T47D (cell line): ENCODE measurements around the gene KDM4B.

Experiments
- DNase-seq, 2 experiments: peaks; one replicate each; pipeline versions ENCODE4 v3.0.0 to v3.0.0-alpha.2; 2011 to 2012; ENCODE audit warnings: low read depth in 1 of 2, low spot score in 1 of 2
- JUND ChIP-seq: IDR thresholded peaks from 2 replicates; pipeline ENCODE4 v1.6.1; 2012; ENCODE audit warnings: low read depth
- in situ Hi-C: cut with HindIII; loops from 2 replicates; pipeline ENCODE4 v1.10.0; 2016; ENCODE audit warnings: low sequenced_read_pairs, low pct_unique_long_range_greater_than_20kb

KDM4B gene

DNA sequence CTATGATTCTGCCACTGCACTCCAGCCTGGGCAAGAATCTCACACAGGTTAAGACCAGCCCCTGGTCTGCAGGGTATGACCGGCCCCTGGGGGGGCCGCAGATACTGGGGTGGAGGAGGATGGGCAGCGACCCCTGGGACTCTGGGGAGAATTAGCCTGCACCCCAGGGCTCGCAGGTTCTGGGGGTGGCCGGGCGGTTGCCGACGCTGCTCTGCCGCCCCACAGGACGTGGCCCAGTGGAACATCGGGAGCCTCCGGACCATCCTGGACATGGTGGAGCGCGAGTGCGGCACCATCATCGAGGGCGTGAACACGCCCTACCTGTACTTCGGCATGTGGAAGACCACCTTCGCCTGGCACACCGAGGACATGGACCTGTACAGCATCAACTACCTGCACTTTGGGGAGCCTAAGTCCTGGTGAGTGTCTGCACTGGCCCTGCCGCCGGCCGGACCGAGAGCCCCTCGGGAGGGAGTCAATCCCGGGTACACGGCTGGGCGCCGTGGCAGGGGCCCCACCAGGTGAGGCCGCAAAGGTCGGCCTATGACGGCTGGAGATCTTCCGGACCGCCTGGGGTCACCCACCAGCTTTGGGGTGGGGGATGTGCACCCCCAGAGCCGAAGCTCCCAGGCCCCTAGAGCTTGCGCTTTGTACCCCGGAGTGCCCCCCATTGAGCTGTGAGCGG lies 78.5 kb downstream of the KDM4B start:
- TF ChIP-seq JUND, result no peak
- no peak for DNase-seq
- in situ Hi-C loops, result no loop called here

- DNase-seq, result peak; percentile 76 to 82
- TF ChIP-seq JUND, result no peak
- in situ Hi-C loops, result no loop called here
These were observed 79.3 kb downstream of the KDM4B start for GRCh38 chr19:5048091-5048726.

- in situ Hi-C loops, result no loop called here
- TF ChIP-seq JUND, result no peak
- no peak for DNase-seq
These were observed 80.0 kb downstream of the KDM4B start for GRCh38 chr19:5048727-5049553.

DNA sequence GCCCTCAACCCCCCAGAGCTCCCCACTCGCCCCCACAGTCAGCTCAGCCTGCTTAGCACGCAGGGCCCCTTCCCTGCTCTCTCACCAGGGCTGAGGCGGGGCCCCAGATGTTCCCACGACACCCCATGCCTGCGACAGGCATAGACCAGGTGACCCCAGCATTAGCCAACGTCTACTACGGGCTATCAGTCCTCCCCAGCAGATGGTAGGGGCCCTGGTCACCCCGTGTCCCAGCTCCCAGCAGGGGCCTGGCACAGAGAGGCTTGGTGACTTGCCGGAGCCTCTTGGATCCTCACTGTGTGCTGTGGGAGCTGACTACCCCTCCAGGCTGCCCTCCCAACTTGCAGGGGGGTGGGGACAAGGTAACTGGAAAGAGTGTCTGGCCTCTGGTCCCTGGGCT lies 80.6 kb downstream of the KDM4B start:
- no peak for TF ChIP-seq JUND
- in situ Hi-C loops, result no loop called here
- DNase-seq, result no peak

GRCh38 chr19:5050067-5050656 lies 81.2 kb downstream of the KDM4B start:
- in situ Hi-C loops, result no loop called here
- no peak for DNase-seq
- TF ChIP-seq JUND, result no peak

- in situ Hi-C loops, result no loop called here
- no peak for TF ChIP-seq JUND
- DNase-seq, result no peak
These were observed 82.0 kb downstream of the KDM4B start for GRCh38 chr19:5050905-5051304.

GRCh38 chr19:5051619-5052018 lies 82.7 kb downstream of the KDM4B start:
- no peak for DNase-seq
- in situ Hi-C loops, result no loop called here
- no peak for TF ChIP-seq JUND

DNA sequence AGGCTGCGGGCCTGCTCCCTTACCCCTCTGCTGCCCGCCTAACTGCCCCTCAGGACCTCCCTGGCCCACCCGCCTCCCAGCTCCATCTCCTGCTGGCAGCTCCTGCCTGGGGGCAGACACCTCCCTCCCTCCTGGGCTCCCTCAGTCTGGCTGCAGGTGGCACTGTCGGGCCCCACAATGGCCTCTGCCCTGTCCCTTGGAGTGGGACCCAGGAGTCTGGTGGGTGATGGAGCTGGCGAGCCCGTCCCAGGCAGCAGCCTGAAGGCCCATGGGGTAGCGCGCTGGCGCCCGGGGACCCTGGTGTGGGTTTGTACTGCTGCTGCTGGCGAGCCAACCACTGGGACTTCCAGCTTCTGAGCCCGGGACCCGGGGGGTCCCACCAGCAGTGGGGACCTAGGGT lies 83.6 kb downstream of the KDM4B start:
- in situ Hi-C loops, result no loop called here
- no peak for DNase-seq
- no peak for TF ChIP-seq JUND

- DNase-seq, result no peak
- in situ Hi-C loops, result no loop called here
- no peak for TF ChIP-seq JUND
These were observed 84.1 kb downstream of the KDM4B start for GRCh38 chr19:5052945-5053485.

GRCh38 chr19:5053661-5054060 lies 84.7 kb downstream of the KDM4B start:
- TF ChIP-seq JUND, result no peak
- DNase-seq, result no peak
- in situ Hi-C loops, result no loop called here

DNA sequence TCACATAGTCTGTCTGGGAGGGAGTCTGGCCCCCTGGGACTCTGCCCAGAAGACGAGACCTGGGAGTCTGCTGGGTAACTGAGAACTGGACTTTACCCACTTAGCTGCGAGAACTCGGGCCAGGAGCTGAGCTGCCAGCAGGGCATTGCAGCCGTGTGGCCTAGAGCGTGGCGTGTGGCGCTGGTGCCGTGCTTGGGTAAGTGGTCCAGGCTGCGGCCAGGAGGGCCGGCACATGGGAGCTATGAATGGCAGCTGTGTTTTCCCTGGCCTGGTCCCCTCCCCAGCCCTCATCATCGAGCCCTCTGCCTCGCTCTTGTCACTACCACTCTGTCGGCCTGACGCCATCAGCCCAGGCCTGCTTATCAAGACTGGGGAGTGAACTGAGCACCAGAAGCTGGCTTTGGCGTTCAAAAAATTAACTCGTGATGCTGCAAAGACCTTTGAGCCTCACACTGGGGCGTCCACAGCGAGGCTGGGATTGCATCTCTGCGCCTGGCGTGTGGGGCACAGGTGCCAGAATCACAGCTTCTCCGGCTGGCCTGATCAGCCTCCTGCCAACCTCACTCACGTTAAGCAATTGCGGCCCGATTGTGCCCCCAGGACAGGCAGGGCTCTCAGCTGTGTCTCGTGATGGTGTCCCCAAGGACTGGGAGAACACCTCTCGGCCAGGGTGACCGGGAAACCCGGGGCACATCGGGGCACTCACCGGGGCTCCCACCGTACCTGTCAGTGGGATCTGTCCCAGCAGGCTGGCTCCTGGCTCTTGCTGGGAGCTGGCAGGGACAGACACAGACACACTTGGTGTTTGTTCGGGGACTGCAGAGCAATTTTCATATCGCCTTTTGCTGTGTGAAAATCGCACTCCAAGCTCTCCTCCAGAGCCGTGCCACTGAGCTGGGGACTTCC lies 85.9 kb downstream of the KDM4B start:
- no peak for TF ChIP-seq JUND
- DNase-seq, result no peak
- in situ Hi-C loops, result no loop called here

DNA sequence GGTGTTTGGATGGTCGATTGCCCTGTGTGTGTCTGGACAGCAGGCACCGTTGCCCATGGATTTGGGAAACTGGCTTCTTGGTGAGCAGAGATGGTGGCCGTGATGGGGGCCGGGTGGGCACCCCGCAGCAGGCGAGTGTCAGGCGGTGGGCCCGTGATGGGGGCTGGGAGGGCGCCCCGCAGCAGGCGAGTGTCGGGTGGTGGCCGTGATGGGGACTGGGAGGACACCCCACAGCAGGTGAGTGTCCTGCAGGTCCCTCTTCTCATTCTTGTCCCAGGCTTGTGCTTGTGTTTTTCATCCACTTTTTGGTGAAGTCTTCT lies 86.5 kb downstream of the KDM4B start:
- in situ Hi-C loops, result no loop called here
- TF ChIP-seq JUND, result no peak
- no peak for DNase-seq
